GM06990 (cell line): ENCODE results near the gene GPRIN1.

Experiments used
- DNase-seq: peaks from one replicate; pipeline ENCODE4 v3.0.0-alpha.2; 2011; ENCODE audit not compliant: insufficient read length; ENCODE audit errors: extremely low read depth
- H3K27me3 ChIP-seq: replicated peaks from 2 replicates; pipeline ENCODE4 v1.6.0; 2011; ENCODE audit warnings: low read length; ENCODE audit not compliant: control insufficient read depth, insufficient read depth
- H3K36me3 ChIP-seq: 2 replicates; pipeline ENCODE4 v1.5.1; 2011; ENCODE audit warnings: low read length; ENCODE audit not compliant: control insufficient read depth, insufficient read depth
- H3K4me3 ChIP-seq: replicated peaks from 2 replicates; pipeline ENCODE4 v1.5.1; 2011; ENCODE audit warnings: low read depth, mild to moderate bottlenecking, control low read depth, low read length
- TF ChIP-seq, protein P1 (sequence below): IDR thresholded peaks from 2 replicates; pipeline ENCODE4 v1.5.1; 2011; ENCODE audit warnings: low read length, control low read depth, mild to moderate bottlenecking, inconsistent platforms; ENCODE audit not compliant: insufficient read depth, poor library complexity, severe bottlenecking

Gene GPRIN1

DNA sequence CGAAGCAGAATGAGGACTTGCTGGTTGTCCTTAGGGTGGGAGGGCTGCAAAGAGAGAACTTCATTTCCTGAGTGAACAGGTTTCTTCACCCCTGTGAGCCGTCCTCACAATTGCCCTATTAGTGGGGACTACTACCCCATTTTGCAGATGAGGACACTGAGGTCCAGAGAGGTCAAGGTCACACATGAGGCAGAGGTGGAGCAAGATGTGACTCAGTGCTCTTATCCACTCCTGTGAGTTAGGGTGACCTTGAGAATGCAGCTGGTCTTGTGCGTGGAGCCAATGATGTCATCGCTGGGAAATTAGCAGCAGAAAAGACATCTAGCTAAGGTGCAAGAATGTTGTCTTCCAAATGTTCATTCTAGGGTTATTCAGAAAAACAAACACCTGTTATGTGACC, 26.9 kb downstream of the GPRIN1 start:
- DNase-seq: no peak
- no peaks in the 10 kb centered on the region for H3K36me3 ChIP-seq
- TF ChIP-seq, protein P1, sequence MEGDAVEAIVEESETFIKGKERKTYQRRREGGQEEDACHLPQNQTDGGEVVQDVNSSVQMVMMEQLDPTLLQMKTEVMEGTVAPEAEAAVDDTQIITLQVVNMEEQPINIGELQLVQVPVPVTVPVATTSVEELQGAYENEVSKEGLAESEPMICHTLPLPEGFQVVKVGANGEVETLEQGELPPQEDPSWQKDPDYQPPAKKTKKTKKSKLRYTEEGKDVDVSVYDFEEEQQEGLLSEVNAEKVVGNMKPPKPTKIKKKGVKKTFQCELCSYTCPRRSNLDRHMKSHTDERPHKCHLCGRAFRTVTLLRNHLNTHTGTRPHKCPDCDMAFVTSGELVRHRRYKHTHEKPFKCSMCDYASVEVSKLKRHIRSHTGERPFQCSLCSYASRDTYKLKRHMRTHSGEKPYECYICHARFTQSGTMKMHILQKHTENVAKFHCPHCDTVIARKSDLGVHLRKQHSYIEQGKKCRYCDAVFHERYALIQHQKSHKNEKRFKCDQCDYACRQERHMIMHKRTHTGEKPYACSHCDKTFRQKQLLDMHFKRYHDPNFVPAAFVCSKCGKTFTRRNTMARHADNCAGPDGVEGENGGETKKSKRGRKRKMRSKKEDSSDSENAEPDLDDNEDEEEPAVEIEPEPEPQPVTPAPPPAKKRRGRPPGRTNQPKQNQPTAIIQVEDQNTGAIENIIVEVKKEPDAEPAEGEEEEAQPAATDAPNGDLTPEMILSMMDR: no peak
- H3K27me3 ChIP-seq: no peaks in the 10 kb centered on the region
- H3K4me3 ChIP-seq: no peak overlapping the region

DNA sequence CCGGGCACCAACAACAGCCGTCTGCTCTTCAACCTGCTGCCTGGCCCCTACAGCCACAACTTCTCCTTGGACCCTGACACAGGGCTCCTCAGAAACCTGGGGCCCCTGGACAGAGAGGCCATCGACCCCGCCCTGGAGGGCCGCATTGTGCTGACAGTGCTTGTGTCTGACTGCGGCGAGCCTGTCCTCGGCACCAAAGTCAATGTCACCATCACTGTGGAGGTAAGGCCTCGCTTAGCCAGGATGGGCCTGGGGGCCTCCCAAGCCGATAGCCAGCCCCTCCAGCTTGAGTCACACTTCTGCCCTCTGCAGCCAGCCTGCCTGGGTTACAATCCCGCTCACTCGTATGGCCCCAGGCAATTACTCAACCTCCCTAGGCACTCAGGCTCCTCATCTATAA, 28.6 kb downstream of the GPRIN1 start:
- Histone ChIP-seq H3K36me3 (no peaks in the 10 kb centered on the region), H3K4me3 (no peak overlapping the region), H3K27me3 (no peaks in the 10 kb centered on the region)
- TF ChIP-seq, protein P1: no peak
- no peak for DNase-seq

DNA sequence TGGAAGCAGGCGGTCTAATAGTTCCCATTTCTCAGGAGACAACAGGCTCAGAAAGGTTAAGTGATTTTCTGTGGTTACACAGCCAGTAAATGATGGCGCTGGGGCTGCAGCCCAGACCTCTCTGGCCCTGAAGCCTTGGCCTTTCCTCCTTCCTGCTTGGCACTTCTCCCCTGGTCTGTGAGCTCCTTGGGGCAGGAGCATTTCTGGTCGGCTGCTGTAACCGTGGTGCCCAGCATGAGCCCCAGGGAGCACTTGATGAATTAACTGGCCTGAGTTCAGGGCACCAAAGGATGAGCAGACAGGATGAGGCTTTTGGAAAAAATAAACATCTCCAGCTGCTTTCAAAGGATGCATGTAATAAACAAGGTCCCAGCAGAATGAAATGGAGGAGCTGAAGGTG, 30.6 kb downstream of the GPRIN1 start:
- DNase-seq: no peak
- TF ChIP-seq, protein P1: no peak
- Histone ChIP-seq H3K36me3 (no peaks in the 10 kb centered on the region), H3K27me3 (no peaks in the 10 kb centered on the region), H3K4me3 (no peak overlapping the region)

DNA sequence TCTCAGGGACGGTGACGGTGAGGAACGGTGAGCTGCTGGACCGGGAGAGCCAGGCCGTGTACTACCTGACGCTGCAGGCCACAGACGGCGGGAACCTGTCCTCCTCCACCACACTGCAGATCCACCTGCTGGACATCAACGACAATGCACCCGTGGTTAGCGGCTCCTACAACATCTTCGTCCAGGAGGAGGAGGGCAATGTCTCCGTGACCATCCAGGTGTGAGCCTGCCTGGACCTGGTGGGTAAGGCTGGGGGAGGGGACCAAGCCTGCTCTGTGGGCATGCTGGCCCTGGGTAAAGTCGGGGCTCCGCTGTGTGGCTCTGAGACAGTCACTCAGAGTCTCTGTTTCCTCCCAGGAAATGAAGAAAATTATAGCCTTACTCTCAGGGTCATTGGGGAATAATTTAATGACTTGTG, 31.6 kb downstream of the GPRIN1 start:
- no peak for DNase-seq
- H3K36me3 ChIP-seq: no peaks in the 10 kb centered on the region
- H3K27me3 ChIP-seq: no peaks in the 10 kb centered on the region
- no peak overlapping the region for H3K4me3 ChIP-seq
- TF ChIP-seq, protein P1: peak; percentile 60

DNA sequence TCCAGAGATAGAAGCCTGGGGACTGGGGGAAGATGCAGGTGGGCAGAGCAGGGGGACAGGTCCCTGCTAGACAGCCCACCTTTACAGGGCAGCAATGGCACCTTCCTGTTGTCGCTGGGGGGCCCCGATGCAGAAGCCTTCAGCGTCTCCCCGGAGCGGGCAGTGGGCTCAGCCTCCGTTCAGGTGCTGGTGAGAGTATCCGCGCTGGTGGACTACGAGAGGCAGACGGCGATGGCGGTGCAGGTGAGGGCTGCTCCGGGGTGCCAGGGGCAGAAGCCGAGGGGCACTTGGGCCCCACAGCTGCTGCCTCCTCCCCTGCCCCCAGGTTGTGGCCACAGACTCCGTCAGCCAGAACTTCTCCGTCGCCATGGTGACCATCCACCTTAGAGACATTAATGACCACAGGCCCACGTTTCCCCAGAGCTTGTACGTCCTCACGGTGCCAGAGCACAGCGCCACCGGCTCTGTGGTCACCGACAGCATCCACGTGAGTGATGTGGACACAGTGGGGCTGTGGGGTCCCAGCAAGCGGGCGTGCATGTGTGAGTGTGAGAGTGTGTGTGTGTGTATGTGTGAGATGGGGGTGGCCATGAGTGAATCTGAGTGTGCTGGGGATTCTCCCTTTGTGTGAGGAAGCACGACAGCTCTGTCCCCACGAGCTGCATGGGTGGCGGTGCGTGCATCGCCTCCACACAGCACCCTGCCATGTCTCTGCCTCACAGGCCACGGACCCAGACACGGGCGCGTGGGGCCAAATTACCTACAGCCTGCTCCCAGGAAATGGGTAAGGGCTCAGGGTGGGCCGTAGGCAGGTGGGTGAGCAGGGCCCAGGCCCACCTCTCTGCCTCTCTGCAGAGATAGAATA, 32.4 kb downstream of the GPRIN1 start:
- H3K36me3 ChIP-seq: no peaks in the 10 kb centered on the region

More for the DNA sequence above, 32.4 kb downstream of the GPRIN1 start:
- Histone ChIP-seq H3K27me3 (no peaks in the 10 kb centered on the region), H3K4me3 (no peak overlapping the region)
- no peak for DNase-seq
- TF ChIP-seq, protein P1: no peak
